H9 (cell line): ENCODE measurements around the gene TRIM54. TPM values are rescaled to one million over a fixed set of nuclear protein-coding genes. Genes with fewer than 3 reads are reported as not detected.

ENCODE experiments used
- DNase-seq: peaks from one replicate; pipeline ENCODE4 v3.0.0-alpha.2; 2017
- H2AFZ ChIP-seq: one replicate; pipeline ENCODE4 v1.6.1; 2013; ENCODE audit warnings: mild to moderate bottlenecking, low read length, control low read depth, moderate library complexity
- H2AK5ac ChIP-seq: 2 replicates; pipeline ENCODE4 v1.6.1; 2013; ENCODE audit warnings: low read length, control low read depth, mixed read lengths; ENCODE audit not compliant: insufficient read length
- H2BK120ac ChIP-seq: one replicate; pipeline ENCODE4 v1.6.1; 2013; ENCODE audit warnings: low read depth, mild to moderate bottlenecking, low read length, control low read depth, inconsistent platforms; ENCODE audit not compliant: poor library complexity, severe bottlenecking
- H2BK12ac ChIP-seq: 2 replicates; pipeline ENCODE4 v1.6.1; 2013; ENCODE audit warnings: low read length, control low read depth, mixed read lengths, low read depth; ENCODE audit not compliant: insufficient read length
- H2BK15ac ChIP-seq: 2 replicates; pipeline ENCODE4 v1.6.1; 2013; ENCODE audit warnings: low read depth, low read length, control low read depth
- H2BK20ac ChIP-seq: one replicate; pipeline ENCODE4 v1.6.1; 2013; ENCODE audit warnings: low read depth, mild to moderate bottlenecking, low read length, control low read depth, inconsistent platforms; ENCODE audit not compliant: poor library complexity, severe bottlenecking
- H2BK5ac ChIP-seq: 2 replicates; pipeline ENCODE4 v1.6.1; 2013; ENCODE audit warnings: low read length, control low read depth, mixed read lengths; ENCODE audit not compliant: insufficient read length
- H3K14ac ChIP-seq: 2 replicates; pipeline ENCODE4 v1.6.1; 2013; ENCODE audit warnings: low read length, control low read depth; ENCODE audit not compliant: insufficient read depth
- H3K18ac ChIP-seq: 2 replicates; pipeline ENCODE4 v1.6.1; 2013; ENCODE audit warnings: low read depth, mild to moderate bottlenecking, mixed read lengths, low read length, control low read depth; ENCODE audit not compliant: insufficient read length
- H3K23ac ChIP-seq: 2 replicates; pipeline ENCODE4 v1.6.1; 2013; ENCODE audit warnings: low read length, control low read depth, mixed read lengths, low read depth; ENCODE audit not compliant: insufficient read length
- H3K23me2 ChIP-seq: 2 replicates; pipeline ENCODE4 v1.6.1; 2013; ENCODE audit warnings: low read depth, mild to moderate bottlenecking, mixed read lengths, low read length, control low read depth; ENCODE audit not compliant: insufficient read length, poor library complexity, severe bottlenecking
- H3K27ac ChIP-seq: 2 replicates; pipeline ENCODE4 v1.5.1; 2013; ENCODE audit warnings: low read length, control low read depth, mixed read lengths, low read depth; ENCODE audit not compliant: insufficient read length
- H3K27me3 ChIP-seq: 2 replicates; pipeline ENCODE4 v1.6.1; 2013; ENCODE audit warnings: low read length, control low read depth, inconsistent platforms; ENCODE audit not compliant: insufficient read depth
- H3K4ac ChIP-seq: 2 replicates; pipeline ENCODE4 v1.6.1; 2013; ENCODE audit warnings: low read depth, mild to moderate bottlenecking, control low read depth, inconsistent platforms, low read length, moderate library complexity
- H3K4me1 ChIP-seq: 2 replicates; pipeline ENCODE4 v1.6.1; 2013; ENCODE audit warnings: low read length, control low read depth, inconsistent platforms; ENCODE audit not compliant: insufficient read depth
- H3K4me2 ChIP-seq: 2 replicates; pipeline ENCODE4 v1.6.1; 2013; ENCODE audit warnings: low read length, control low read depth, mixed read lengths; ENCODE audit not compliant: insufficient read length, insufficient read depth
- H3K56ac ChIP-seq: 2 replicates; pipeline ENCODE4 v1.6.1; 2013; ENCODE audit warnings: low read depth, mild to moderate bottlenecking, mixed read lengths, low read length, control low read depth; ENCODE audit not compliant: insufficient read length
- H3K79me1 ChIP-seq: 2 replicates; pipeline ENCODE4 v1.6.1; 2013; ENCODE audit warnings: low read depth, mild to moderate bottlenecking, moderate library complexity, low read length, control low read depth, inconsistent platforms; ENCODE audit not compliant: insufficient read depth, poor library complexity, severe bottlenecking
- H3K79me2 ChIP-seq: 2 replicates; pipeline ENCODE4 v1.6.1; 2013; ENCODE audit warnings: low read length, control low read depth, inconsistent platforms; ENCODE audit not compliant: insufficient read depth
- H3K9ac ChIP-seq: 2 replicates; pipeline ENCODE4 v1.6.1; 2013; ENCODE audit warnings: low read length, control low read depth, mixed read lengths; ENCODE audit not compliant: insufficient read length; ENCODE audit errors: extremely low read depth
- H3K9me3 ChIP-seq: one replicate; pipeline ENCODE4 v1.6.1; 2013; ENCODE audit warnings: low read depth, low read length, inconsistent platforms; ENCODE audit not compliant: control insufficient read depth
- H3T11ph ChIP-seq: one replicate; pipeline ENCODE4 v1.6.1; 2013; ENCODE audit warnings: mild to moderate bottlenecking, low read length, control low read depth, inconsistent platforms
- H4K20me1 ChIP-seq: one replicate; pipeline ENCODE4 v1.6.1; 2013; ENCODE audit not compliant: control insufficient read depth, insufficient read length, insufficient read depth
- H4K5ac ChIP-seq: 2 replicates; pipeline ENCODE4 v1.6.1; 2013; ENCODE audit warnings: low read depth, mild to moderate bottlenecking, mixed read lengths, low read length, control low read depth; ENCODE audit not compliant: insufficient read length
- H4K8ac ChIP-seq: replicated peaks from 2 replicates; pipeline ENCODE4 v1.6.1; 2013; ENCODE audit warnings: low read length, control low read depth, mixed read lengths, low read depth; ENCODE audit not compliant: insufficient read length
- H4K91ac ChIP-seq: 2 replicates; pipeline ENCODE4 v1.6.1; 2013; ENCODE audit warnings: low read depth, mild to moderate bottlenecking, moderate library complexity, mixed read lengths, low read length, control low read depth; ENCODE audit not compliant: insufficient read length
- H3K27ac Mint-ChIP-seq, 3 experiments: 2 replicates in 2 of 3; 3 replicates in 1 of 3; pipeline ENCODE4 v1.8.0; 2020 to 2021; ENCODE audit warnings: mixed read lengths in 3 of 3, mild to moderate bottlenecking in 1 of 3, moderate library complexity in 1 of 3
- H3K27me3 Mint-ChIP-seq: 2 replicates; pipeline ENCODE4 v1.8.0; 2021; ENCODE audit warnings: low read depth, mild to moderate bottlenecking, moderate library complexity, mixed read lengths
- H3K36me3 Mint-ChIP-seq, 3 experiments: 2 replicates in 2 of 3; 3 replicates in 1 of 3; pipeline ENCODE4 v1.8.0; 2020 to 2021; ENCODE audit warnings: low read depth in 3 of 3, mixed read lengths in 3 of 3; ENCODE audit not compliant: insufficient read depth in 1 of 3
- H3K4me1 Mint-ChIP-seq, 2 experiments: 2 replicates each; pipeline ENCODE4 v1.8.0; 2020; ENCODE audit warnings: mixed read lengths in 2 of 2
- H3K4me3 Mint-ChIP-seq, 2 experiments: 2 replicates in 1 of 2; 3 replicates in 1 of 2; pipeline ENCODE4 v1.8.0; 2020 to 2021; ENCODE audit warnings: mild to moderate bottlenecking in 2 of 2, mixed read lengths in 2 of 2, moderate library complexity in 1 of 2
- H3K9me3 Mint-ChIP-seq, 2 experiments: 2 replicates in 1 of 2; 3 replicates in 1 of 2; pipeline ENCODE4 v1.8.0; 2020; ENCODE audit warnings: mild to moderate bottlenecking in 2 of 2, mixed read lengths in 2 of 2, moderate library complexity in 1 of 2
- CTCF ChIP-seq: fragments of 200-600 bp; sonication (generic); conservative IDR thresholded peaks from 3 replicates; pipeline ENCODE4 v1.8.0; 2021; ENCODE audit warnings: antibody characterized with exemption, mild to moderate bottlenecking
- WGBS: extraction: QIAGEN DNeasy Blood & Tissue Kit; methylation state at CpG from one replicate; pipeline ENCODE4 v1.1.7; 2013; ENCODE audit warnings: missing lambda C conversion rate, low lambda C conversion rate, mixed read lengths; ENCODE audit not compliant: insufficient read length; ENCODE audit errors: extremely low coverage; 5-methylcytosine and 5-hydroxymethylcytosine counted together
- total RNA-seq: library from RNA; stranded (reverse); gene quantifications from 2 replicates; pipeline ENCODE4 v1.2.1, GENCODE V29; 2021

The TRIM54 gene
- total RNA-seq, 1 experiment from 2014 or later: 5.0 TPM

- Histone ChIP-seq H3K56ac (no peak overlapping the region), H2BK12ac (no peak overlapping the region), H3K79me2 (no peaks in the 10 kb centered on the region), H3K9me3 (no peaks in the 10 kb centered on the region), H4K8ac (no peak overlapping the region), H3K23me2 (no peaks in the 10 kb centered on the region), H2BK5ac (no peak overlapping the region), H2BK15ac (no peak overlapping the region), H4K91ac (no peak overlapping the region), H3T11ph (no peak overlapping the region), H4K20me1 (no peaks in the 10 kb centered on the region), H2BK20ac (no peak overlapping the region), H4K5ac (no peak overlapping the region), H3K4me1 (no peaks in the 10 kb centered on the region; the same call in 1 of the 2 replicates), H2AK5ac (no peak overlapping the region), H3K79me1 (no peaks in the 10 kb centered on the region), H3K4me2 (no peak overlapping the region), H3K23ac (no peak overlapping the region), H3K4ac (no peak overlapping the region), H3K27me3 (no peaks in the 10 kb centered on the region), H3K14ac (no peak overlapping the region), H3K18ac (no peak overlapping the region), H2BK120ac (no peak overlapping the region), H2AFZ (no peak overlapping the region), H3K9ac (no peak overlapping the region), H3K27ac (no peak overlapping the region)
- Mint-ChIP-seq H3K36me3 (no peaks in the 10 kb centered on the region), H3K27me3 (no peaks in the 10 kb centered on the region), H3K4me3 (no peak overlapping the region), H3K27ac (no peak overlapping the region), H3K9me3 (no peaks in the 10 kb centered on the region), H3K4me1 (peaks cover 0 to 10% of the 10 kb centered on the region in 2 experiments; a peak in 2 of 4 replicates)
- no peak for TF ChIP-seq CTCF
- no CpG with 5 or more reads among the region's 3 CpGs for WGBS
- no peak for DNase-seq
Measured at GRCh38 chr2:27297195-27297594, 15.0 kb downstream of the TRIM54 start.
